SJCRH30 (cell line): ENCODE measurements around the gene DOCK4. TPM values are rescaled to one million over a fixed set of nuclear protein-coding genes. Genes with fewer than 3 reads are reported as not detected.

Source experiments
- DNase-seq, 2 experiments: peaks; one replicate each; pipeline ENCODE4 v3.0.0-alpha.2; 2015 to 2020
- H3K27ac ChIP-seq: fragments of 250-450 bp; sonication (Bioruptor Pico); 2 replicates; pipeline ENCODE4 v1.5.1; 2020; ENCODE audit warnings: mild to moderate bottlenecking, moderate library complexity
- H3K27me3 ChIP-seq: fragments of 250-450 bp; sonication (Bioruptor Pico); 2 replicates; pipeline ENCODE4 v1.5.1; 2020; ENCODE audit warnings: mild to moderate bottlenecking, moderate library complexity
- H3K36me3 ChIP-seq: fragments of 250-450 bp; sonication (Bioruptor Pico); 2 replicates; pipeline ENCODE4 v1.5.1; 2020; ENCODE audit warnings: mild to moderate bottlenecking, moderate library complexity
- H3K4me1 ChIP-seq: fragments of 250-450 bp; sonication (Bioruptor Pico); 2 replicates; pipeline ENCODE4 v1.5.1; 2020; ENCODE audit warnings: mild to moderate bottlenecking, moderate library complexity
- H3K4me3 ChIP-seq: fragments of 250-450 bp; sonication (Bioruptor Pico); 2 replicates; pipeline ENCODE4 v1.5.1; 2020; ENCODE audit warnings: mild to moderate bottlenecking, moderate library complexity
- H3K9me3 ChIP-seq: fragments of 250-450 bp; sonication (Bioruptor Pico); replicated peaks from 2 replicates; pipeline ENCODE4 v1.5.1; 2020; ENCODE audit warnings: mild to moderate bottlenecking, moderate library complexity
- total RNA-seq: library from RNA; depleted of rRNA; stranded (reverse); fragments of >200 nt; shearing (Covaris generic); gene quantifications from 2 replicates; pipeline ENCODE4 v1.2.3, GENCODE V29; 2014

DOCK4 gene
- total RNA-seq, 1 experiment from 2014 or later = 11.4 TPM

DNA sequence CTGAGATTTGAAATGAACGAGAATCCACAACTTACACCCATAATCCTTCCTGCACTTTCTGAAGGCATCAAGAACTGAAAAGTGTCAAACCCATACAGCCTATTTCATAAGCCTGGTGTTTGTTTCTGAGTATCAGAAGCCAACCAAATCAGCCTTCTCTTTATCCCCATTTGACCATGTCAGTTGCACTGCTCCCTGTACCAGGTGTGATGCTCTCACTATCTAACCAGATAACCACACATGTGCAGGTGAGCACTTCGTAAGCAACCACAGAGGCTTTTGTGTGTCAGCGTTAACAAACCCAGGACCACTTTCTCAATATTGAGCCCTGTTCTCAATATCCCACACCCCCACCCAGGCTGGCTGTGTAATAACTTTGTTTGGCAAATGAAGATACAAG, 114.4 kb downstream of the DOCK4 start:
- no peak overlapping the region for H3K27ac ChIP-seq
- no peak for DNase-seq
- H3K27me3 ChIP-seq = no peaks in the 10 kb centered on the region
- H3K4me1 ChIP-seq = no peaks in the 10 kb centered on the region
- no peak overlapping the region for H3K4me3 ChIP-seq
- no peaks in the 10 kb centered on the region for H3K9me3 ChIP-seq
- H3K36me3 ChIP-seq = no peaks in the 10 kb centered on the region

DNA sequence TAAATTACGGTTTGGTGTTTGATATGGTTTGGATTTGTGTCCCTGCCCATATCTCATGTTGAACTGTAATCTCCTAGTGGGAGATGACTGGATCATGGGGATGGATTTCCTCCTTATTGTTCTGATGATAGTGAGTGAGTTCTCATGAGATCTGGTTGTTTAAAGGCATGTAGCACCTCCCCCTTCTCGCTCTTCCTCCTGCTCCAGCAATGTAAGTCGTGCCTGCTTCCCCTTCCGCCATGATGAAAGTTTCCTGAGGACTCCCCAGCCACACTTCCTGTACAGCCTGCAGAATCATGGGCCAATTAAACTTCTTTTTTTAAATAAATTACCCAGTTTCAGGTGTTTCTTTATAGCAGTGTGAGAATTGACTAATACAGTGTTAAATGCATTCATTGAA, 116.6 kb downstream of the DOCK4 start:
- no peak for DNase-seq
- no peaks in the 10 kb centered on the region for H3K4me1 ChIP-seq
- H3K9me3 ChIP-seq = no peaks in the 10 kb centered on the region
- H3K27me3 ChIP-seq = no peaks in the 10 kb centered on the region
- H3K4me3 ChIP-seq = no peak overlapping the region
- no peaks in the 10 kb centered on the region for H3K36me3 ChIP-seq
- H3K27ac ChIP-seq = no peak overlapping the region

DNA sequence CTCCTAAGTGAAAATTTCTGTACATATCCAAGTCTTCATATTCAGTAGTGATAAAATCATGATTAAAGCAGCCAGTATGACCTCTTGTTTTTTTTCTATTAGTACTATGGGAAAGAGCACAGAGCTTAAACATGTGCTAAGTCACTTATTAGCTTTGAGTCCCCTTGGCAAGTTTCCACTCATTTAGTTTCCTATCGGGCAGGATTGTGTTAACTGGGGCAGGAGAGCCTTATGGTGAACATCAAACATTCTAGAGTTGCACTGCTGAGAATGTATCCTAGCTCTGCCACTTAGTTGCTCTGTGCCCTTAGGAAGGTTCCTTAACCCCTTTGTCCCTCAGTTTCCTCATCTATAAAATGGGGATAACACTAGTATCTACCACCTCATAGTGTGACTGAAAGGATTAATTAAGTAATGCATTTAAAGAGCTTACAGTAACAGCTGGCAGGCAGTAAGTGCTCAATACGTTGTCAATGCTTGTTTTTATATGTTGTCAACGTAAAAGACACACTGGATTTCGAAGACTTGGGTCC, 117.6 kb downstream of the DOCK4 start:
- H3K4me3 ChIP-seq = no peak overlapping the region
- H3K27me3 ChIP-seq = no peaks in the 10 kb centered on the region
- DNase-seq = no peak
- H3K27ac ChIP-seq = no peak overlapping the region
- H3K9me3 ChIP-seq = no peaks in the 10 kb centered on the region
- no peaks in the 10 kb centered on the region for H3K4me1 ChIP-seq
- H3K36me3 ChIP-seq = no peaks in the 10 kb centered on the region

DNA sequence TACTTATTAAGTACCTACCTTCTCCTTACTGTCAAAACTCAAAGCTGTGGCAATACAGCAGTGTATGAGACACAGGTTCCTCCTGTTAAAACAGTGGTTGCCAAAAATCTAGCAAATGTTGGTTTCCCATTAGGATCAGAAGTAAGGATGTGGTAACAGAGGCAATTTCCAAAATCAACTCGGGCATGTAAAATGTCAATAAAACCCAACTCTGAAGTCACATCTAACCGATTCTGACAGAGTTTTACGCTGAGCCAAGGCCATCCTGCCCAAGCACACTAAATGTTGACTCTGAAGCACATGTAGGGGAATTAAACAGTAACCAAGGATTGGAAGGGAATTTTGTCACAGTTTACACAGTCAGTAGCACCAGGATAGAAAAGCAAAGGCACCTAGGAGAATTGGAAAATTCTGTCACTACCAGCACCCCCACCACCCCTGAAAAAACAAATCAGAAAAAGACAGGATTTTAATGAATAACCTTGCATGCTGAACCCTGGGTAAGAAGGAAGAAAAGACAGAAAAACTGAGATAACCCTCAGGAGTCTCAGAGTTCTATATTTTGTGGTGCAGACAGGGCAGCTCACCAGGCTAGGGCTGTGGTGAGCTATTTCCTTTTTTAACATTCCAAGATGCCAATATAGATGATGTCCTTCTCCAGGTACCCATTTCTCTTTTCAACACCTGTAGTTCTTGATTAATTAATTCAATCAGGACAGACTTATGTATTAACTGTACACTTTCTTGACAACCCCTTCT, 119.5 kb downstream of the DOCK4 start:
- Histone ChIP-seq H3K4me3 (no peak overlapping the region), H3K36me3 (no peaks in the 10 kb centered on the region), H3K27me3 (no peaks in the 10 kb centered on the region), H3K27ac (no peak overlapping the region), H3K9me3 (no peaks in the 10 kb centered on the region), H3K4me1 (no peaks in the 10 kb centered on the region)
- DNase-seq = no peak

DNA sequence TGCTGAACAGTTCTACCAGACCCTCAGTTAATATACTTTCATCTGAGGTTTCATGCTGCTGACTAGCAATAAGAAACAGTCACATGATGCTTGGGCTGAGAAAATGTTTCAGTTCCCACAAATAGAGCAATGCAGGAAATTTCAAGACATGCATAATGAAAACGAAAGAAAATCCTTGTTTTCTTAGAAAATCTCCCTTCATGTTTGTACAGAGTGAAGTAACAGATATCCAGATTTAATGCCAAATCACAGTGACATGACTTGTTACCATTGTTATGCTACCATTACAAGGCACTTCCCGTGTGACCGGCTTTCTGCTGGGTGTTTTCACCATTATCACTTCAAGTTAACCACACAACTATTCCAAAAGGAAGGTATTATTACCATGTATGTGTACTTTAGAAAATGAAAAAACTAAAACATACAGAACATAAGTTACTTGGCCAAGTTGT, 121.7 kb downstream of the DOCK4 start:
- Histone ChIP-seq H3K4me1 (peaks cover 9% of the 10 kb centered on the region; the same call in 1 of the 2 replicates), H3K4me3 (no peak overlapping the region), H3K9me3 (no peaks in the 10 kb centered on the region), H3K27ac (no peak overlapping the region), H3K36me3 (no peaks in the 10 kb centered on the region), H3K27me3 (no peaks in the 10 kb centered on the region)
- no peak for DNase-seq

DNA sequence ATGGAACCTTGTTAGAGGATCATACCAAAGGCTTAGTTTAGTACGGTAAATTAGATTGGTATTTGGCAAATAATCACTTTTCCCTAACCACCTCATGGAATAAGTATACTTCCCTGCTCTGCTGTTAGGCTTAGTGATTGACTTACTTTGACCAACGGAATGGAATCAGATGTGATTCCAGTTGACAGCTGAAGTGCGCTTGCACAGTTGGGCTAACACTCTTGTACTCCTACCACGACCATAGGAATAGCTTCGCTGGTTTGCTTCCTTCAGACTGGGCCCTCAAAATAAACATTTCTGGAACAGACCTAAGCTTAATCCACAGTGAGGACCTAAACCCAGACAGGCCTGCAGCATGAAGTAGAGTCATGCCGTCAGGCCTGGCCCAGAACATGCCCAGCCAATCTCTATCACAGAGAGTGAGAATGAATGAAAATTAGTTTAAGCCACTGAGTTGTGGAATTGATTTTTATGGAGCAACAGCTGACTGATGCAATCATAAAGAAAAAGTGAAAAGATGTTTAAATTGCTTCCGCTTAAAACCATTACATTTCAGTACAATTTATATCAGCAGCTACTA, 122.3 kb downstream of the DOCK4 start:
- no peak for DNase-seq
- H3K4me1 ChIP-seq = peaks cover 9% of the 10 kb centered on the region; the same call in 1 of the 2 replicates
- H3K4me3 ChIP-seq = no peak overlapping the region
- H3K9me3 ChIP-seq = no peaks in the 10 kb centered on the region
- no peaks in the 10 kb centered on the region for H3K36me3 ChIP-seq
- H3K27me3 ChIP-seq = no peaks in the 10 kb centered on the region
- no peak overlapping the region for H3K27ac ChIP-seq

- no peaks in the 10 kb centered on the region for H3K27me3 ChIP-seq
- no peaks in the 10 kb centered on the region for H3K36me3 ChIP-seq
- H3K9me3 ChIP-seq = no peaks in the 10 kb centered on the region
- H3K27ac ChIP-seq = no peak overlapping the region
- no peak for DNase-seq
- H3K4me1 ChIP-seq = peaks cover 9% of the 10 kb centered on the region; the same call in 1 of the 2 replicates
- no peak overlapping the region for H3K4me3 ChIP-seq
Measured at GRCh38 chr7:112082306-112082705, 123.9 kb downstream of the DOCK4 start.

DNA sequence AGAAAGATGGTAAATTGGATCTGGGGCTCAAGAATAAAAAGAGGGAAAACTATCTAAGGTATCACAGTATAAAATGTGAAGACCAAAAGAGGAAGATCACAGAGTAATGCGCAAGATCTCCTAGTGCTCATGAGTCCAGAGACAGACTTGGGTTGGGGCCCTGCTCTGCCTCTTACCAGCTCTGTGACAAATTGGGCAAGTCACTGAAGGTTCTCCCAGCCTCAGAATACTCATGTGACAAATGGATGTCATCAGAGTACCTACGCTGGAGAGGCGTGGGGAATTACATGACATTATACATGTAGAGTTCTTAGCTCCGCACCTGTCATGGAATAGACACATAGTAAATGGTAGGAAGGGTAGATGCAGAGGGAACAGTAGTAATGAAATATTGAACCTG, 124.4 kb downstream of the DOCK4 start:
- no peak overlapping the region for H3K27ac ChIP-seq
- no peaks in the 10 kb centered on the region for H3K27me3 ChIP-seq
- no peaks in the 10 kb centered on the region for H3K36me3 ChIP-seq
- H3K9me3 ChIP-seq = no peaks in the 10 kb centered on the region
- peaks cover 9% of the 10 kb centered on the region; the same call in 1 of the 2 replicates for H3K4me1 ChIP-seq
- H3K4me3 ChIP-seq = no peak overlapping the region
- no peak for DNase-seq

GRCh38 chr7:112080978-112081377, 125.2 kb downstream of the DOCK4 start:
- H3K36me3 ChIP-seq = no peaks in the 10 kb centered on the region
- DNase-seq = peak in 1 of 2 experiments; percentile 3
- no peak overlapping the region for H3K4me3 ChIP-seq
- H3K9me3 ChIP-seq = no peaks in the 10 kb centered on the region
- H3K4me1 ChIP-seq = peaks cover 9% of the 10 kb centered on the region; the same call in 1 of the 2 replicates
- no peaks in the 10 kb centered on the region for H3K27me3 ChIP-seq
- no peak overlapping the region for H3K27ac ChIP-seq

- peak; percentile 8 to 30 for DNase-seq
- Histone ChIP-seq H3K27ac (no peak overlapping the region), H3K4me3 (no peak overlapping the region), H3K27me3 (no peaks in the 10 kb centered on the region), H3K9me3 (no peaks in the 10 kb centered on the region), H3K36me3 (no peaks in the 10 kb centered on the region), H3K4me1 (peaks cover 9% of the 10 kb centered on the region; the same call in 1 of the 2 replicates)
Measured at GRCh38 chr7:112080441-112080840, 125.8 kb downstream of the DOCK4 start.

- Histone ChIP-seq H3K4me3 (no peak overlapping the region), H3K4me1 (peaks cover 9% of the 10 kb centered on the region; the same call in 1 of the 2 replicates), H3K9me3 (no peaks in the 10 kb centered on the region), H3K27ac (no peak overlapping the region), H3K36me3 (no peaks in the 10 kb centered on the region), H3K27me3 (no peaks in the 10 kb centered on the region)
- no peak for DNase-seq
Measured at GRCh38 chr7:112079673-112080072, 126.5 kb downstream of the DOCK4 start.

DNA sequence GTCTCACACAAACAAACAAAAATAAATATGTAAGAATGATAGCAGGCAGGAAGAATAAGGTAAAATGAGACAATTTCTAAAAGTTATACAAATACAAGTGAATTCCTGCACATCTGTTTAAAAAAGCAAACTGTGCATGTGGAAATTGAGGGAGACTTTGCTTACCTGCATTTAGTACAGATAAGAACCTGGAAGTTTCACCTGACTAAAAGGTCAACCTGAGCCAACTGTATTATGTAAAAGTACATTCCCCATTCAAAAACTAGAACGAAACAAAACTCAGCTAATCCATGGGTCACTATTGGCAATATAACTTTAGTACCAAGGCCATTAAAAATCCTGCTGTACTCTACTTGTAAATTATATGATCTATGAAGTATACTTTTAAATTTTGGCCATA, 127.1 kb downstream of the DOCK4 start:
- Histone ChIP-seq H3K36me3 (no peaks in the 10 kb centered on the region), H3K4me3 (no peak overlapping the region), H3K27ac (no peak overlapping the region), H3K9me3 (no peaks in the 10 kb centered on the region), H3K27me3 (no peaks in the 10 kb centered on the region), H3K4me1 (peaks cover 9% of the 10 kb centered on the region; the same call in 1 of the 2 replicates)
- no peak for DNase-seq

DNA sequence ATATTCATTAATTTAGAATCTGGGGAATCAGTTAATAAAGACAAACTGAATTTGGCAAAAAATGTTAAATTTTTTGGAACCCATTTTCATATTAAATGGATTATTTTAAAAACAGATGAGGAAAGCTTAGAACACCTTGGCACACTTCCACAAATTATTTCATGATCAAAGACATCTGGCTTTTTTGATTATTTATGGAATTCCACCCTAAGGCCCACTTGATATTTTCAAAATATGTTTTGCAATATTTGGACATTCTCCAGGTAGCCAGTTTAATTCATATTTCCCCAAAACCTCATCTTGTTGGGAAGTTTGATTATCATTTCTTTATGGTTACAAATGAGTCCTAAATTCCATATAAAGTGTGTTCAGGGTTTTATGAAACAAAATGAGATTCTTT, 129.9 kb downstream of the DOCK4 start:
- Histone ChIP-seq H3K4me1 (peaks cover 9% of the 10 kb centered on the region; the same call in 1 of the 2 replicates), H3K27me3 (no peaks in the 10 kb centered on the region), H3K4me3 (no peak overlapping the region), H3K36me3 (no peaks in the 10 kb centered on the region), H3K9me3 (no peaks in the 10 kb centered on the region), H3K27ac (no peak overlapping the region)
- no peak for DNase-seq

- Histone ChIP-seq H3K9me3 (no peaks in the 10 kb centered on the region), H3K4me1 (no peaks in the 10 kb centered on the region), H3K27me3 (no peaks in the 10 kb centered on the region), H3K27ac (no peak overlapping the region), H3K36me3 (no peaks in the 10 kb centered on the region), H3K4me3 (no peak overlapping the region)
- DNase-seq = no peak
Measured at GRCh38 chr7:112074464-112074863, 131.7 kb downstream of the DOCK4 start.

- DNase-seq = no peak
- Histone ChIP-seq H3K27me3 (no peaks in the 10 kb centered on the region), H3K36me3 (no peaks in the 10 kb centered on the region), H3K27ac (no peak overlapping the region), H3K4me1 (no peaks in the 10 kb centered on the region), H3K4me3 (no peak overlapping the region), H3K9me3 (no peaks in the 10 kb centered on the region)
Measured at GRCh38 chr7:112073530-112073929, 132.7 kb downstream of the DOCK4 start.
